ENCODE data around the gene POLN. TPM values are rescaled to one million over a fixed set of nuclear protein-coding genes. Genes with fewer than 3 reads are reported as not detected.

POLN gene
- total and polyA plus RNA-seq, 2 donors from 2014 or later: 1.3 to 3.8 TPM

DNA sequence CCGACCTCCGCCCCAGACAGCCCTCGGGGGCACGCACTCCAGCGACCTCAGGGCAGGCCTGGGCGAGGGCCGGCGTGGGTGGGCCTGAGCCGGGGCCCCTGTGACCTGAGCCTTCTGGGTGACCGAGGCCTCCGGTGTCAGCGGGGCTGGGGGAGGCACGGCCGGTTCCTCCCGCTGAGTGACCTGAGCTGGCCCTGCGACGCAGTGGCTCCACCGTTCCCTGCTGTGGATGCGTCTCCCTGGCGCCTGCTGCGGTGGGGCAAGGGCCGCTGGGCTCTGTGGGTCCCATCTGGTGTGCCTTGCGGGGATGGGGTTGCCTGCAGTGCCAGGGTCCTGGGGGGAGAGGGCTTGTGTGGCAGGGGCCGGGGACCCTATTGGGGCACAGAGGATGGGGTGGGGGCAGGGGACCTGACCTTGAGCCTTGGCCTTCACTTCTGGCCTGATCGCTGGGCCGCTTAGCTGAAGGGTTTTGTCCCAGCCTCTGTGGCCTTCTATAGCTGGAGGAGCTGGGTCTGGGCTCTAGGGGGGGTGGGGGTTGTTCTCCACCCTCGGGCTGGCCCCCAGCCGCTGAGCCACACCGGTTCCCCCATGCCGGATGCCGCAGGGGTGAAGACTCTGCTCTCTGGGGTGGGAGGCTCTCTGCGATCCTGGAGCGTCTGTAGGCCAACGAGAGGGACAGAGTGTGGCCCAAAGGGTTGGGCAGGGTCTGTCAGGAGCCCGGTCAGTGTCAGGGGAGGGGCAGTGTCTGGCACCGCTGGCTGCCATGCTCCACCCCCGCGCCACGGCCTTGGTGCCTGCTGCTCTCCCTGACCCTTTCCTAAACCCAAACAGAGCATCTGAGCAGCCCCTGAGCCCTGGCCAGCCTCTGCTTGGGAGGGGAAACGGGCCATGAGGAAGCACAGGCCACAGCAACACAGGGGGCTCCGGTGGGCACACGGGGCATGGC, 180.5 kb downstream of the POLN start:
- FAIRE-seq (no peak), DNase-seq (peak in 2 of 5 donors; percentile 67 to 75)
- Histone ChIP-seq H3K27ac (ENCODE audit: low read depth in 2 of 2, low read length in 2 of 2) (peak overlapping the region in 1 of 2 donors; percentile 53), H3K9me3 (ENCODE audit: control insufficient read depth in 2 of 3, insufficient read depth in 1 of 3, low read length in 3 of 3) (no peaks in the 10 kb centered on the region), H3K9ac (ENCODE audit: low read length in 3 of 3) (no peak overlapping the region), H3K4me1 (ENCODE audit: control insufficient read depth in 2 of 3, insufficient read depth in 2 of 3, low read depth in 1 of 3, low read length in 3 of 3) (peaks cover 0 to 7% (median 0%) of the 10 kb centered on the region in 3 donors), H3K27me3 (ENCODE audit: control insufficient read depth, insufficient read depth, low read length) (no peaks in the 10 kb centered on the region), H3K36me3 (ENCODE audit: control insufficient read depth in 2 of 3, insufficient read depth in 3 of 3, low read length in 3 of 3) (no peaks in the 10 kb centered on the region), H3K4me3 (ENCODE audit: low read length in 3 of 3) (peak overlapping the region in 1 of 3 donors; percentile 32)
- TF ChIP-seq, protein P1, sequence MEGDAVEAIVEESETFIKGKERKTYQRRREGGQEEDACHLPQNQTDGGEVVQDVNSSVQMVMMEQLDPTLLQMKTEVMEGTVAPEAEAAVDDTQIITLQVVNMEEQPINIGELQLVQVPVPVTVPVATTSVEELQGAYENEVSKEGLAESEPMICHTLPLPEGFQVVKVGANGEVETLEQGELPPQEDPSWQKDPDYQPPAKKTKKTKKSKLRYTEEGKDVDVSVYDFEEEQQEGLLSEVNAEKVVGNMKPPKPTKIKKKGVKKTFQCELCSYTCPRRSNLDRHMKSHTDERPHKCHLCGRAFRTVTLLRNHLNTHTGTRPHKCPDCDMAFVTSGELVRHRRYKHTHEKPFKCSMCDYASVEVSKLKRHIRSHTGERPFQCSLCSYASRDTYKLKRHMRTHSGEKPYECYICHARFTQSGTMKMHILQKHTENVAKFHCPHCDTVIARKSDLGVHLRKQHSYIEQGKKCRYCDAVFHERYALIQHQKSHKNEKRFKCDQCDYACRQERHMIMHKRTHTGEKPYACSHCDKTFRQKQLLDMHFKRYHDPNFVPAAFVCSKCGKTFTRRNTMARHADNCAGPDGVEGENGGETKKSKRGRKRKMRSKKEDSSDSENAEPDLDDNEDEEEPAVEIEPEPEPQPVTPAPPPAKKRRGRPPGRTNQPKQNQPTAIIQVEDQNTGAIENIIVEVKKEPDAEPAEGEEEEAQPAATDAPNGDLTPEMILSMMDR (IDR thresholded peaks at IDR 0.05; ENCODE audit: borderline replicate concordance, extremely low read depth, insufficient read depth): no peak
- intact Hi-C loops (cut with DNase I): no loop called here

DNA sequence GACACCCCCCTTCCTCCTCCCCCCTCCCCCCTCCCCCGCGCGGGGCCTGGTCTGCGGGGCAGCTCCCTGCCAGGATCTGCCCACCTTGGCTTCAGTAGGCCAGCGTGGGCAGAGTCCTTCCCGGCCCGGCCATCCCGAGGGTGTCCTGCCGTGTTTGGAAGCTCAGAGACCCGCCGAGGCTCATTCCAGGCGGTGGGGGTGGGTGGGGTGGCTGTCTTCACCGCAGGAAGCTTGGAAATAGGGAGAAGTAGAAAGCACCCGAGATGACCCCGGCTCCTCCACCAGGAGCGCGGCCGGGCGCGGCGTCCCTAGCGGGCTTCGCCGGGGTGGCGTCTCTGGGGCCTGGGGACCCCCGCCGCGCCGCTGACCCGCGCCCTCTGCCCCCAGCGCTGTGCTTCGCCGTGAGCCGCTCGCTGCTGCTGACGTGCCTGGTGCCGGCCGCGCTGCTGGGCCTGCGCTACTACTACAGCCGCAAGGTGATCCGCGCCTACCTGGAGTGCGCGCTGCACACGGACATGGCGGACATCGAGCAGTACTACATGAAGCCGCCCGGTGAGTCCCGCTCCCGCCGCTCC, 181.2 kb downstream of the POLN start:
- H3K4me3 ChIP-seq (ENCODE audit: low read length in 3 of 3): peak overlapping the region in 1 of 3 donors; percentile 32
- TF ChIP-seq, protein P1 (IDR thresholded peaks at IDR 0.05; ENCODE audit: borderline replicate concordance, extremely low read depth, insufficient read depth): no peak
- H3K9me3 ChIP-seq (ENCODE audit: control insufficient read depth in 2 of 3, insufficient read depth in 1 of 3, low read length in 3 of 3): no peaks in the 10 kb centered on the region
- H3K4me1 ChIP-seq (ENCODE audit: control insufficient read depth in 2 of 3, insufficient read depth in 2 of 3, low read depth in 1 of 3, low read length in 3 of 3): peaks cover 0 to 4% (median 0%) of the 10 kb centered on the region in 3 donors
- H3K9ac ChIP-seq (ENCODE audit: low read length in 3 of 3): no peak overlapping the region
- no peaks in the 10 kb centered on the region for H3K36me3 ChIP-seq (ENCODE audit: control insufficient read depth in 2 of 3, insufficient read depth in 3 of 3, low read length in 3 of 3)
- DNase-seq (peak in 4 of 5 donors; percentile 48 to 70 (median 61)), FAIRE-seq (no peak)
- peak overlapping the region in 1 of 2 donors; percentile 13 for H3K27ac ChIP-seq (ENCODE audit: low read depth in 2 of 2, low read length in 2 of 2)
- intact Hi-C loops (cut with DNase I): no loop called here
- no peaks in the 10 kb centered on the region for H3K27me3 ChIP-seq (ENCODE audit: control insufficient read depth, insufficient read depth, low read length)

DNA sequence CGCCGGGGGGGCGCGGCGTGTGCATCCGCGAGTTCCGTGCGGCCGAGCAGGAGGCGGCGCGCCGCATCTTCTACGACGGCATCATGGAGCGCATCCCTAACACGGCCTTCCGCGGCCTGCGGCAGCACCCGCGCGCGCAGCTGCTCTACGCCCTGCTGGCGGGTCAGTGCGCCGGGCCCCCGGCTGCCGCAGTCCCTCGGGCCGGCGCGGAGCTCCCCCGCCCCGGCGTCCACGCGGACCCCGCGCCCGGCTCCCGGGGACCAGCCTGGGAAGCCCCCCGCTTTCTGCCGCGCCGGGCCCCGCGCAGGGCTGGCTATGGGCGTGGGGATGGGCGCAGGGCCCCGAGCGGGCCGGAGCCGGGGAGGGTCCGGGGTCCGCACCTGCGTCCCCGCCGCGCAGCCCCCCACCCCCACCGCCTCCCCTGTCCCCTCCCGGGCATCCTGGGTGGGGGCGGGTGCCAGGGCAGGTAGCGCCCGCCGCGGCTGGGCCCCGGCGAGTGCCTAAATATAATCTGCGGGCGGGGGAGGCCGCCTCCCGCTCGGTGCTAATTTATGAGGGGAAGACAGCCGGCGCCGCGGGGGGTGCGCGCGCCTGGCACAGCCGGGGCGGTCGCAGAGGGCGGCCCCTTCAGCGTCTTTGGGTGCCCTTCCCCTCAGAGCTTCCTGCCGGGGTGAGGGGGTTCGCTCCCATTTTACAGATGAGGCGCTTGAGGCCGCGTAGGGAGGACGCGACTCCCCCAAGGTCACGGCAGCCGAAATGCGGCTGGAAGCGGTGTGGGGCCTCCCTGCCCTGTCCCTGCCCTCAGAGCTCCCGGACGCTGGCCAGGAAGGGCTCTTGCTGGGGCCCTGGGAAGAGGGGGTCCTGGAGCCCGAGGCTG, 182.0 kb downstream of the POLN start:
- TF ChIP-seq, protein P1 (IDR thresholded peaks at IDR 0.05; ENCODE audit: borderline replicate concordance, extremely low read depth, insufficient read depth): no peak
- peak in 2 of 5 donors; percentile 51 to 70 for DNase-seq

More for the DNA sequence above, 182.0 kb downstream of the POLN start:
- Histone ChIP-seq H3K27ac (ENCODE audit: low read depth in 2 of 2, low read length in 2 of 2) (no peak overlapping the region), H3K4me1 (ENCODE audit: control insufficient read depth in 2 of 3, insufficient read depth in 2 of 3, low read depth in 1 of 3, low read length in 3 of 3) (peaks cover 0 to 4% (median 0%) of the 10 kb centered on the region in 3 donors), H3K9ac (ENCODE audit: low read length in 3 of 3) (no peak overlapping the region), H3K4me3 (ENCODE audit: low read length in 3 of 3) (no peak overlapping the region), H3K27me3 (ENCODE audit: control insufficient read depth, insufficient read depth, low read length) (no peaks in the 10 kb centered on the region), H3K9me3 (ENCODE audit: control insufficient read depth in 2 of 3, insufficient read depth in 1 of 3, low read length in 3 of 3) (no peaks in the 10 kb centered on the region), H3K36me3 (ENCODE audit: control insufficient read depth in 2 of 3, insufficient read depth in 3 of 3, low read length in 3 of 3) (no peaks in the 10 kb centered on the region)
- intact Hi-C loops (cut with DNase I): no loop called here
- FAIRE-seq: no peak
